GM12878 (cell line): ENCODE measurements around the gene SLC23A2. TPM values are rescaled to one million over a fixed set of nuclear protein-coding genes. Genes with fewer than 3 reads are reported as not detected.

ENCODE experiments used
- ATAC-seq: fragments of 200-7000 bp; cut with Tn5 transposase; 3 replicates; pipeline ENCODE4 v1.9.1; 2020; ENCODE audit warnings: mild to moderate bottlenecking, moderate library complexity
- BruUV-seq: library from RNA; stranded (reverse); fragments of 400-500 nt; replicated peaks from 2 replicates; lab custom pipeline; 2021; lab: Mats Ljungman, UMichigan
- CTCF ChIA-PET: fragments of 300-600 bp; sonication (Branson Sonifier 250); formaldehyde crosslinking; extraction: SDS; loops from one replicate; lab custom pipeline; 2021; ENCODE audit warnings: inconsistent platforms; lab: Yijun Ruan, JAX
- POLR2A ChIA-PET: fragments of 350-600 bp; formaldehyde crosslinking; extraction: SDS; loops from one replicate; lab custom pipeline; 2021; ENCODE audit warnings: inconsistent platforms; lab: Charles Lee
- RAD21 ChIA-PET: fragments of 300-600 bp; sonication (Branson Sonifier 250); formaldehyde crosslinking; loops from one replicate; lab custom pipeline; 2023; ENCODE audit warnings: antibody characterized with exemption; ENCODE audit not compliant: unreplicated experiment; lab: Charles Lee
- SMC1A ChIA-PET: fragments of 300-600 bp; sonication (Branson Sonifier 250); formaldehyde crosslinking; loops from one replicate; lab custom pipeline; 2023; ENCODE audit not compliant: unreplicated experiment, uncharacterized antibody; lab: Charles Lee
- DNase-seq: peaks from one replicate; pipeline ENCODE4 v3.0.0-alpha.2; 2011; ENCODE audit warnings: low read depth, low spot score
- FAIRE-seq: peaks from 3 replicates; lab custom pipeline; 2011; peaks lifted over from hg19 to GRCh38; lab: Jason Lieb, UNC
- H2AFZ ChIP-seq: 2 replicates; pipeline ENCODE4 v1.6.0; 2011; ENCODE audit warnings: low read depth, low read length, control low read depth; ENCODE audit not compliant: control insufficient read depth
- H3K27ac ChIP-seq: 2 replicates; pipeline ENCODE4 v1.5.1; 2011; ENCODE audit warnings: control low read depth; ENCODE audit not compliant: control insufficient read depth, insufficient read depth
- H3K27me3 ChIP-seq, 2 experiments: replicated peaks in 1 of 2; 2 replicates each; pipeline versions ENCODE4 v1.6.0 to v1.6.1; 2011; ENCODE audit warnings: low read length in 1 of 2; ENCODE audit not compliant: control insufficient read depth in 2 of 2, insufficient read depth in 2 of 2
- H3K36me3 ChIP-seq, 2 experiments: 2 replicates each; pipeline ENCODE4 v1.5.1; 2011; ENCODE audit warnings: low read length in 1 of 2; ENCODE audit not compliant: control insufficient read depth in 2 of 2, insufficient read depth in 2 of 2
- H3K4me1 ChIP-seq: 2 replicates; pipeline ENCODE4 v1.6.1; 2011; ENCODE audit warnings: mild to moderate bottlenecking, low read length, moderate library complexity, mixed read lengths; ENCODE audit not compliant: control insufficient read depth, insufficient read depth
- H3K4me2 ChIP-seq: 2 replicates; pipeline ENCODE4 v1.6.0; 2011; ENCODE audit warnings: control low read depth; ENCODE audit not compliant: control insufficient read depth, insufficient read depth
- H3K4me3 ChIP-seq: fragments of 200-600 bp; sonication (generic); 2 replicates; pipeline ENCODE4 v1.5.1; 2016
- H3K79me2 ChIP-seq: 2 replicates; pipeline ENCODE4 v1.6.0; 2011; ENCODE audit warnings: low read length; ENCODE audit not compliant: control insufficient read depth, insufficient read depth
- H3K9ac ChIP-seq: 2 replicates; pipeline ENCODE4 v1.8.0; 2011; ENCODE audit warnings: low read length, control low read depth, mixed read lengths; ENCODE audit not compliant: control insufficient read depth, insufficient read depth
- H3K9me3 ChIP-seq: replicated peaks from 3 replicates; pipeline ENCODE4 v1.5.1; 2011; ENCODE audit warnings: mild to moderate bottlenecking, low read length; ENCODE audit not compliant: control insufficient read depth, insufficient read depth
- H4K20me1 ChIP-seq: 2 replicates; pipeline ENCODE4 v1.6.0; 2011; ENCODE audit not compliant: control insufficient read depth, insufficient read depth
- BCL11A ChIP-seq: IDR thresholded peaks from 2 replicates; pipeline ENCODE4 v1.6.1; 2011; ENCODE audit warnings: low read depth, low read length
- CEBPB ChIP-seq, 2 experiments: fragments of 150-350 bp in 1 of 2; IDR thresholded peaks; 2 replicates each; pipeline ENCODE4 v1.6.1; 2012 to 2014; ENCODE audit warnings: low read depth in 2 of 2, low read length in 2 of 2, borderline replicate concordance in 1 of 2, inconsistent platforms in 1 of 2
- DPF2 ChIP-seq: fragments of 450-650 bp; IDR thresholded peaks from 2 replicates; pipeline ENCODE4 v1.6.1; 2017; ENCODE audit warnings: mild to moderate bottlenecking
- EED ChIP-seq: sonication (generic); IDR thresholded peaks from 2 replicates; pipeline ENCODE4 v1.6.1; 2016; ENCODE audit warnings: antibody characterized with exemption, low read depth
- HCFC1 ChIP-seq: fragments of 150-350 bp; IDR thresholded peaks from 2 replicates; pipeline ENCODE4 v1.6.1; 2014; ENCODE audit warnings: low read length
- HDGF ChIP-seq: fragments of 450-650 bp; IDR thresholded peaks from 2 replicates; pipeline ENCODE4 v1.6.1; 2016; ENCODE audit warnings: antibody characterized with exemption
- IKZF2 ChIP-seq, 2 experiments: fragments of 450-650 bp; IDR thresholded peaks; 2 replicates each; pipeline ENCODE4 v1.6.1; 2017; ENCODE audit warnings: mild to moderate bottlenecking in 2 of 2, moderate library complexity in 2 of 2
- KDM1A ChIP-seq: fragments of 200-600 bp; sonication (generic); IDR thresholded peaks from 2 replicates; pipeline ENCODE4 v1.6.1; 2016; ENCODE audit warnings: borderline replicate concordance
- NFIC ChIP-seq: IDR thresholded peaks from 2 replicates; pipeline ENCODE4 v1.6.1; 2012; ENCODE audit warnings: low read depth, mild to moderate bottlenecking, inconsistent platforms, low read length, moderate library complexity
- NR2F1 ChIP-seq: fragments of 450-650 bp; conservative IDR thresholded peaks from 2 replicates; pipeline ENCODE4 v1.6.1; 2017; ENCODE audit warnings: mild to moderate bottlenecking
- PAX5 ChIP-seq: IDR thresholded peaks from 2 replicates; pipeline ENCODE4 v1.6.1; 2011; ENCODE audit warnings: low read depth, low read length, borderline replicate concordance
- POU2F2 ChIP-seq: IDR thresholded peaks from 3 replicates; pipeline ENCODE4 v1.6.1; 2011; ENCODE audit warnings: low read depth, mild to moderate bottlenecking, low read length, borderline replicate concordance
- RUNX3 ChIP-seq: IDR thresholded peaks from 2 replicates; pipeline ENCODE4 v1.6.1; 2012; ENCODE audit warnings: low read length, inconsistent platforms
- STAT1 ChIP-seq: fragments of 450-650 bp; conservative IDR thresholded peaks from 2 replicates; pipeline ENCODE4 v1.6.1; 2014; ENCODE audit warnings: antibody characterized with exemption, mild to moderate bottlenecking
- ZBED1 ChIP-seq: IDR thresholded peaks from 2 replicates; pipeline ENCODE4 v1.6.1; 2016; ENCODE audit warnings: borderline replicate concordance
- ZBTB4 ChIP-seq: fragments of 450-650 bp; formaldehyde crosslinking; IDR thresholded peaks from 2 replicates; pipeline ENCODE4 v1.4.0; 2022; ENCODE audit warnings: mild to moderate bottlenecking, moderate library complexity
- ZNF217 ChIP-seq: fragments of 450-650 bp; IDR thresholded peaks from 2 replicates; pipeline ENCODE4 v1.6.1; 2017; ENCODE audit warnings: antibody characterized with exemption, mild to moderate bottlenecking
- WGBS: methylation state at CpG from one replicate; pipeline ENCODE4 v1.1.6; 2016; ENCODE audit warnings: low lambda C conversion rate; ENCODE audit not compliant: insufficient replicate concordance, insufficient coverage; ENCODE audit errors: missing lambda C conversion rate; 5-methylcytosine and 5-hydroxymethylcytosine counted together
- in situ Hi-C: fragments of 300-500 bp; cut with MboI; formaldehyde crosslinking; loops from 9 replicates; pipeline ENCODE4 v1.14.3; 2018; ENCODE audit warnings: mixed read lengths
- intact Hi-C: fragments of 100-400 bp; cut with micrococcal nuclease; formaldehyde crosslinking; loops from one replicate; pipeline ENCODE4 v1.14.2; 2022; ENCODE audit not compliant: unreplicated experiment
- polyA plus RNA-seq, 11 experiments: library from polyadenylated mRNA; depleted of rRNA in 4 of 11; unstranded in 6 of 11; stranded (reverse) in 5 of 11; fragments of >200 nt; fragmentation: Nextera tagmentation in 4 of 11; fragmentation: Illumina TruSeq in 1 of 11; extraction: Ambion mirVana in 4 of 11; extraction: Trizol in 1 of 11; gene quantifications; 1 replicate in 1 of 11; 2 replicates in 10 of 11; pipeline versions ENCODE4 v1.2.1 to v1.2.3, GENCODE V29; 2011 to 2016; ENCODE audit warnings: inconsistent platforms in 2 of 11, missing spikeins in 2 of 11, low read depth in 1 of 11
- total RNA-seq, 4 experiments: library from RNA; depleted of rRNA in 3 of 4; stranded (reverse); fragments of >200 nt in 3 of 4; fragmentation: Illumina TruSeq in 1 of 4; extraction: Trizol in 1 of 4; gene quantifications; 2 replicates each; pipeline versions ENCODE4 v1.2.1 to v1.2.3, GENCODE V29; 2013 to 2021
- TF ChIP-seq, protein P1 (sequence below), 3 experiments: IDR thresholded peaks in 2 of 3; conservative IDR thresholded peaks in 1 of 3; 2 replicates each; pipeline ENCODE4 v1.5.1; 2011; ENCODE audit warnings: low read depth in 3 of 3, low read length in 3 of 3, mild to moderate bottlenecking in 3 of 3, control low read depth in 2 of 3, moderate library complexity in 2 of 3, inconsistent platforms in 1 of 3, mixed read lengths in 1 of 3; ENCODE audit not compliant: control insufficient read depth in 2 of 3, insufficient read depth in 1 of 3; ENCODE audit errors: extremely low read depth in 1 of 3
- TF ChIP-seq, protein P2 (sequence below): fragments of 450-650 bp; IDR thresholded peaks from 2 replicates; pipeline ENCODE4 v1.6.1; 2017; ENCODE audit warnings: low read depth, mild to moderate bottlenecking, moderate library complexity

Gene SLC23A2
- total and polyA plus RNA-seq, 10 of the 15 experiments (the other 5 are each of a cell fraction or from before 2014, with no cell fraction given) = 4.4 to 56.1 (median 35.5) TPM

GRCh38 chr20:4985658-4986057, 15.7 kb downstream of the SLC23A2 start:
- Histone ChIP-seq H3K4me1 (peaks cover 25% of the 10 kb centered on the region), H3K4me3 (peak overlapping the region; percentile 13; the same call in 1 of the 2 replicates), H3K79me2 (no peaks in the 10 kb centered on the region), H3K27ac (peak overlapping the region; percentile 11; the same call in 1 of the 2 replicates), H3K36me3 (no peaks in the 10 kb centered on the region), H3K4me2 (0 out of 2 replicates have a peak overlapping the region, but pooled peaks have one; percentile 51), H2AFZ (no peak overlapping the region), H3K9me3 (no peaks in the 10 kb centered on the region), H3K9ac (no peak overlapping the region), H4K20me1 (no peaks in the 10 kb centered on the region), H3K27me3 (no peaks in the 10 kb centered on the region)
- DNase-seq = peak; percentile 24
- no TSS peak for BruUV-seq
- peak; percentile 23 for FAIRE-seq
- SMC1A ChIA-PET = interaction anchor here (1.2 to 6.6 kb wide), 8 partner anchors 8 to 116 kb away, joined by 4 to 53 read pairs (median 9); no protein-coding TSS in a partner anchor
- intact Hi-C loops (loop anchor here (2.0 to 5.0 kb wide), 2 partner anchors 13 to 92 kb away; no protein-coding TSS in a partner anchor), in situ Hi-C loops (no loop called here)
- POLR2A ChIA-PET = interaction anchor here (0.6 to 3.9 kb wide), 5 partner anchors 10 to 100 kb away, joined by 4 to 36 read pairs (median 6); partner anchors contain the start of gene SLC23A2
- 44% methylated on average over 3 of the region's 3 CpGs for WGBS
- peak; percentile 77 for ATAC-seq
- CTCF ChIA-PET = interaction anchor here (0.7 to 1.7 kb wide), 2 partner anchors 13 to 71 kb away, joined by 3 to 5 read pairs; no protein-coding TSS in a partner anchor
- RAD21 ChIA-PET = interaction anchor here (0.7 to 5.4 kb wide), 8 partner anchors 9 to 173 kb away, joined by 3 to 22 read pairs (median 4); no protein-coding TSS in a partner anchor
- TF ChIP-seq EED (peak; percentile 78), PAX5 (peak; percentile 68), KDM1A (no peak), BCL11A (peak; percentile 39; the same call in 1 of the 2 replicates), CEBPB (IDR thresholded peaks at IDR 0.05; ENCODE audit: borderline replicate concordance in 1 of 2, low read depth in 2 of 2, low read length in 2 of 2) (no peak), POU2F2 (0 out of 3 replicates have a peak, but pooled peaks have one; percentile 17), STAT1 (no peak), HCFC1 (no peak), HDGF (no peak), ZBED1 (peak; percentile 27; the same call in 1 of the 2 replicates), NR2F1 (peak; percentile 43; the same call in 1 of the 2 replicates), RUNX3 (peak; percentile 87), NFIC (0 out of 2 replicates have a peak, but pooled peaks have one; percentile 55), ZBTB4 (CRISPR knock-in tag) (no peak), DPF2 (peak; percentile 21; the same call in 1 of the 2 replicates), ZNF217 (peak; percentile 33; the same call in 1 of the 2 replicates), IKZF2 (IDR thresholded peaks at IDR 0.05) (peak; percentile 29 to 41; a peak in 3 of 4 replicates)
- TF ChIP-seq, protein P1, sequence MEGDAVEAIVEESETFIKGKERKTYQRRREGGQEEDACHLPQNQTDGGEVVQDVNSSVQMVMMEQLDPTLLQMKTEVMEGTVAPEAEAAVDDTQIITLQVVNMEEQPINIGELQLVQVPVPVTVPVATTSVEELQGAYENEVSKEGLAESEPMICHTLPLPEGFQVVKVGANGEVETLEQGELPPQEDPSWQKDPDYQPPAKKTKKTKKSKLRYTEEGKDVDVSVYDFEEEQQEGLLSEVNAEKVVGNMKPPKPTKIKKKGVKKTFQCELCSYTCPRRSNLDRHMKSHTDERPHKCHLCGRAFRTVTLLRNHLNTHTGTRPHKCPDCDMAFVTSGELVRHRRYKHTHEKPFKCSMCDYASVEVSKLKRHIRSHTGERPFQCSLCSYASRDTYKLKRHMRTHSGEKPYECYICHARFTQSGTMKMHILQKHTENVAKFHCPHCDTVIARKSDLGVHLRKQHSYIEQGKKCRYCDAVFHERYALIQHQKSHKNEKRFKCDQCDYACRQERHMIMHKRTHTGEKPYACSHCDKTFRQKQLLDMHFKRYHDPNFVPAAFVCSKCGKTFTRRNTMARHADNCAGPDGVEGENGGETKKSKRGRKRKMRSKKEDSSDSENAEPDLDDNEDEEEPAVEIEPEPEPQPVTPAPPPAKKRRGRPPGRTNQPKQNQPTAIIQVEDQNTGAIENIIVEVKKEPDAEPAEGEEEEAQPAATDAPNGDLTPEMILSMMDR (IDR thresholded peaks at IDR 0.05 in 2 of 3, conservative IDR thresholded peaks at IDR 0.05 in 1 of 3; ENCODE audit: control insufficient read depth in 2 of 3, extremely low read depth in 1 of 3, insufficient read depth in 1 of 3, low read depth in 3 of 3, low read length in 3 of 3) = no peak
- TF ChIP-seq, protein P2, sequence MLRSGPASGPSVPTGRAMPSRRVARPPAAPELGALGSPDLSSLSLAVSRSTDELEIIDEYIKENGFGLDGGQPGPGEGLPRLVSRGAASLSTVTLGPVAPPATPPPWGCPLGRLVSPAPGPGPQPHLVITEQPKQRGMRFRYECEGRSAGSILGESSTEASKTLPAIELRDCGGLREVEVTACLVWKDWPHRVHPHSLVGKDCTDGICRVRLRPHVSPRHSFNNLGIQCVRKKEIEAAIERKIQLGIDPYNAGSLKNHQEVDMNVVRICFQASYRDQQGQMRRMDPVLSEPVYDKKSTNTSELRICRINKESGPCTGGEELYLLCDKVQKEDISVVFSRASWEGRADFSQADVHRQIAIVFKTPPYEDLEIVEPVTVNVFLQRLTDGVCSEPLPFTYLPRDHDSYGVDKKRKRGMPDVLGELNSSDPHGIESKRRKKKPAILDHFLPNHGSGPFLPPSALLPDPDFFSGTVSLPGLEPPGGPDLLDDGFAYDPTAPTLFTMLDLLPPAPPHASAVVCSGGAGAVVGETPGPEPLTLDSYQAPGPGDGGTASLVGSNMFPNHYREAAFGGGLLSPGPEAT = 0 out of 2 replicates have a peak, but pooled peaks have one; percentile 21
